Measurements from ENCODE around the gene CLCNKB. TPM values are rescaled to one million over a fixed set of nuclear protein-coding genes. Genes with fewer than 3 reads are reported as not detected.

CLCNKB gene
- total RNA-seq, 1 experiment from 2014 or later, result not detected

- TF ChIP-seq SIN3A (IDR thresholded peaks at IDR 0.05; ENCODE audit: borderline replicate concordance, insufficient read depth, low read depth, low read length), result no peak
- no peak for TF ChIP-seq POLR2AphosphoS5 (IDR thresholded peaks at IDR 0.05; ENCODE audit: low read depth, low read length)
- TF ChIP-seq TCF7L2 (IDR thresholded peaks at IDR 0.05; ENCODE audit: low read depth, low read length), result no peak
- no peak for TF ChIP-seq REST (IDR thresholded peaks at IDR 0.05; ENCODE audit: insufficient read depth in 1 of 2, low read depth in 2 of 2, low read length in 1 of 2)
- no peak for TF ChIP-seq CTCF (IDR thresholded peaks at IDR 0.05)
- intact Hi-C loops (cut with micrococcal nuclease; ENCODE audit: unreplicated experiment) (no loop called here), in situ Hi-C loops (cut with HindIII; ENCODE audit: low pct_unique_long_range_greater_than_20kb, low sequenced_read_pairs) (no loop called here)
- Histone ChIP-seq H3K4me3 (ENCODE audit: low read depth in 2 of 2, low read length in 2 of 2) (no peak overlapping the region), H3K36me3 (ENCODE audit: control insufficient read depth, insufficient read depth, low read length) (no peaks in the 10 kb centered on the region), H3K27me3 (ENCODE audit: control insufficient read depth, insufficient read depth, low read length) (no peaks in the 10 kb centered on the region), H3K27ac (ENCODE audit: low read length) (no peak overlapping the region), H3K9me3 (ENCODE audit: control insufficient read depth, insufficient read depth, low read depth, low read length) (no peaks in the 10 kb centered on the region), H3K4me1 (ENCODE audit: control insufficient read depth, insufficient read depth, low read length) (peaks cover 38% of the 10 kb centered on the region)
- CTCF ChIA-PET, result no interaction called here
- DNase-seq (ENCODE audit: low read depth, low spot score), result no peak
- BruUV-seq (replicated peaks), result no TSS peak
- no peak for ATAC-seq
- POLR2A ChIA-PET, result no interaction called here
Measured at GRCh38 chr1:16015491-16015890, 28.1 kb upstream of the CLCNKB start.

- CTCF ChIA-PET, result interaction anchor here (0.6 kb wide), 1 partner anchor 10 kb away, joined by 3 read pairs; no protein-coding TSS in a partner anchor
- POLR2A ChIA-PET, result interaction anchor here (0.5 kb wide), 2 partner anchors 129 to 165 kb away, joined by 3 to 7 read pairs; no protein-coding TSS in a partner anchor
- TF ChIP-seq POLR2AphosphoS5 (IDR thresholded peaks at IDR 0.05; ENCODE audit: low read depth, low read length), result no peak
- no peak for TF ChIP-seq TCF7L2 (IDR thresholded peaks at IDR 0.05; ENCODE audit: low read depth, low read length)
- TF ChIP-seq REST (IDR thresholded peaks at IDR 0.05; ENCODE audit: insufficient read depth in 1 of 2, low read depth in 2 of 2, low read length in 1 of 2), result no peak
- no peak for TF ChIP-seq CTCF (IDR thresholded peaks at IDR 0.05)
- no peak for TF ChIP-seq SIN3A (IDR thresholded peaks at IDR 0.05; ENCODE audit: borderline replicate concordance, insufficient read depth, low read depth, low read length)
- intact Hi-C loops (cut with micrococcal nuclease; ENCODE audit: unreplicated experiment), result no loop called here
- no peak overlapping the region for H3K4me3 ChIP-seq (ENCODE audit: low read depth in 2 of 2, low read length in 2 of 2)
- ATAC-seq (no peak), DNase-seq (ENCODE audit: low read depth, low spot score) (no peak)
- no peaks in the 10 kb centered on the region for H3K27me3 ChIP-seq (ENCODE audit: control insufficient read depth, insufficient read depth, low read length)
- H3K36me3 ChIP-seq (ENCODE audit: control insufficient read depth, insufficient read depth, low read length), result no peaks in the 10 kb centered on the region
- BruUV-seq (replicated peaks), result no TSS peak
- H3K4me1 ChIP-seq (ENCODE audit: control insufficient read depth, insufficient read depth, low read length), result peaks cover 38% of the 10 kb centered on the region
- in situ Hi-C loops (cut with HindIII; ENCODE audit: low pct_unique_long_range_greater_than_20kb, low sequenced_read_pairs), result no loop called here
- no peaks in the 10 kb centered on the region for H3K9me3 ChIP-seq (ENCODE audit: control insufficient read depth, insufficient read depth, low read depth, low read length)
- no peak overlapping the region for H3K27ac ChIP-seq (ENCODE audit: low read length)
Measured at GRCh38 chr1:16015960-16016901, 27.4 kb upstream of the CLCNKB start.
